ENCODE results near the gene CLEC14A. TPM values are rescaled to one million over a fixed set of nuclear protein-coding genes. Genes with fewer than 3 reads are reported as not detected.

Gene CLEC14A
- total RNA-seq, 3 donors from 2014 or later: 4.3 to 10.5 (median 9.1) TPM

- Histone ChIP-seq H3K36me3 (ENCODE audit: low read depth) (no peaks in the 10 kb centered on the region), H3K9me3 (no peaks in the 10 kb centered on the region), H3K4me3 (no peak overlapping the region), H3K4me1 (ENCODE audit: low read depth) (no peaks in the 10 kb centered on the region)
- DNase-seq (no peak), ATAC-seq (peak; percentile 32)
- intact Hi-C loops (cut with DNase I, micrococcal nuclease): no loop called here
- no peak for TF ChIP-seq CTCF (IDR thresholded peaks at IDR 0.05)
These were observed 553 bp downstream of the CLEC14A start for GRCh38 chr14:38255408-38255672.

- peak in 2 of 3 donors; percentile 3 to 39 for DNase-seq
- Histone ChIP-seq H3K4me3 (no peak overlapping the region), H3K4me1 (ENCODE audit: low read depth) (no peaks in the 10 kb centered on the region)
These were observed 1.1 kb downstream of the CLEC14A start for GRCh38 chr14:38254571-38255407.

GRCh38 chr14:38253676-38254075, 2.2 kb downstream of the CLEC14A start:
- no peak for ATAC-seq
- intact Hi-C loops (cut with DNase I, micrococcal nuclease): no loop called here
- Histone ChIP-seq H3K9me3 (no peaks in the 10 kb centered on the region), H3K36me3 (ENCODE audit: low read depth) (no peaks in the 10 kb centered on the region), H3K4me3 (no peak overlapping the region), H3K4me1 (ENCODE audit: low read depth) (no peaks in the 10 kb centered on the region)
- no peak for DNase-seq
- no peak for TF ChIP-seq CTCF (IDR thresholded peaks at IDR 0.05)

More at GRCh38 chr14:38254571-38255407, 1.1 kb downstream of the CLEC14A start:
- TF ChIP-seq CTCF (IDR thresholded peaks at IDR 0.05): no peak
- no peaks in the 10 kb centered on the region for H3K9me3 ChIP-seq
- intact Hi-C loops (cut with DNase I, micrococcal nuclease): no loop called here
- ATAC-seq: no peak
- no peaks in the 10 kb centered on the region for H3K36me3 ChIP-seq (ENCODE audit: low read depth)

GRCh38 chr14:38252066-38252710, 3.7 kb downstream of the CLEC14A start:
- TF ChIP-seq CTCF (IDR thresholded peaks at IDR 0.05): no peak
- no peak for DNase-seq
- H3K4me3 ChIP-seq: no peak overlapping the region
- no peaks in the 10 kb centered on the region for H3K9me3 ChIP-seq
- no peaks in the 10 kb centered on the region for H3K4me1 ChIP-seq (ENCODE audit: low read depth)
- ATAC-seq: no peak
- intact Hi-C loops (cut with DNase I, micrococcal nuclease): no loop called here
- H3K36me3 ChIP-seq (ENCODE audit: low read depth): no peaks in the 10 kb centered on the region

- H3K36me3 ChIP-seq (ENCODE audit: low read depth): no peaks in the 10 kb centered on the region
- H3K4me3 ChIP-seq: no peak overlapping the region
- intact Hi-C loops (cut with DNase I, micrococcal nuclease): no loop called here
- H3K9me3 ChIP-seq: no peaks in the 10 kb centered on the region
- ATAC-seq: no peak
- no peak for TF ChIP-seq CTCF (IDR thresholded peaks at IDR 0.05)
- DNase-seq: no peak
- H3K4me1 ChIP-seq (ENCODE audit: low read depth): no peaks in the 10 kb centered on the region
These were observed 5.6 kb downstream of the CLEC14A start for GRCh38 chr14:38250331-38250730.

All from mucosa of descending colon (tissue), 3 donors.